ENCODE measurements around the gene RABGEF1. TPM values are rescaled to one million over a fixed set of nuclear protein-coding genes. Genes with fewer than 3 reads are reported as not detected.
"Not testable (repeated sequence)": the region's sequence is repeated elsewhere in the genome, so short reads cannot be mapped to it uniquely, and the experiment has no call there.

Gene RABGEF1
- total RNA-seq, 1 donor from 2014 or later, result 36.5 TPM

DNA sequence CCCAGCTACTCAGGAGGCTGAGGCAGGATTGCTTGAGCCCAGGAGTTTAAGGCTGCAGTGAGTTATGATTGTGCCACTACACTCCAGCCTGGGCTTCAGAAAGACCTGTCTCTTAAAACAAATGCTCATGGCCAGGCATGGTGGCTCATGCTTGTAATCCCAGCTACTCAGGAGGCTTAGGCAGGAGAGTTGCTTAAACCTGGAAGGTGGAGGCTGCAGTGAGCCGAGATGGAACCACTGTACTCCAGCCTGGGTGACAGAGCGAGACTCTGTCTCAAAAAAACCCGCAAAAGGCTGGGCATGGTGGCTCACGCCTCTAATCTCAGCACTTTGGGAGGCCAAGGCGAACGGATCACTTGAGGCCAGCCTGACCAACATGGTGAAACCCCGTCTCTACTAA, 77.4 kb downstream of the RABGEF1 start:
- H3K79me2 ChIP-seq (ENCODE audit: low read depth); H3F3A ChIP-seq (ENCODE audit: low read depth); H3K27ac ChIP-seq; H3K4me1 Mint-ChIP-seq; H3K4me3 ChIP-seq; H3K9ac ChIP-seq; H3K27ac Mint-ChIP-seq; H3K9me3 Mint-ChIP-seq; H3K4me2 ChIP-seq; H3K36me3 ChIP-seq; H3K27me3 Mint-ChIP-seq (ENCODE audit: insufficient read depth, low read depth); H3K4me3 Mint-ChIP-seq; DNase-seq (ENCODE audit: low spot score); H3K9me3 ChIP-seq (ENCODE audit: low read depth); H2AFZ ChIP-seq (replicated peaks); H3K27me3 ChIP-seq; H3K4me1 ChIP-seq; H3K36me3 Mint-ChIP-seq; H4K20me1 ChIP-seq (ENCODE audit: low read depth): not testable (repeated sequence)

DNA sequence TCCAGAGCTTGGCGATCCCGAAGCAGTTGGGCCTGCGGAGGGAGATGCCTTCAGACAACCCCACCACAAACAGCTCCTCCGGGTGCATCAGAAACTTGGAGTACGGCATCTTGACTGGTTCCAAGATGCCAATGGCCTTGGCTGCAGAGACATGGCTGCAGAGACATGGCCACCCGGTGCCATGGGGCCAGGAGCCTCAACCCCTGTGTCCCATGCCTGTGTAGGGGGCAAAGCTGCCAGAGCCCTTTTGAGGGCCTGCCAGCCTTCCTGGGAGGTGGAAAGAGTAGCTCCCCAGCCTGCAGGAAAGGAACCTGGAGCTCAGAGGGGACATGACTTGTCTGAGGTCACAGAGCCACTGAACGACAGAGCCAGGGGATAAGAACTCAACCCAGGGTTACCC, 83.5 kb downstream of the RABGEF1 start:
- H3K36me3 ChIP-seq, result no peaks in the 10 kb centered on the region
- TF ChIP-seq, protein P1, sequence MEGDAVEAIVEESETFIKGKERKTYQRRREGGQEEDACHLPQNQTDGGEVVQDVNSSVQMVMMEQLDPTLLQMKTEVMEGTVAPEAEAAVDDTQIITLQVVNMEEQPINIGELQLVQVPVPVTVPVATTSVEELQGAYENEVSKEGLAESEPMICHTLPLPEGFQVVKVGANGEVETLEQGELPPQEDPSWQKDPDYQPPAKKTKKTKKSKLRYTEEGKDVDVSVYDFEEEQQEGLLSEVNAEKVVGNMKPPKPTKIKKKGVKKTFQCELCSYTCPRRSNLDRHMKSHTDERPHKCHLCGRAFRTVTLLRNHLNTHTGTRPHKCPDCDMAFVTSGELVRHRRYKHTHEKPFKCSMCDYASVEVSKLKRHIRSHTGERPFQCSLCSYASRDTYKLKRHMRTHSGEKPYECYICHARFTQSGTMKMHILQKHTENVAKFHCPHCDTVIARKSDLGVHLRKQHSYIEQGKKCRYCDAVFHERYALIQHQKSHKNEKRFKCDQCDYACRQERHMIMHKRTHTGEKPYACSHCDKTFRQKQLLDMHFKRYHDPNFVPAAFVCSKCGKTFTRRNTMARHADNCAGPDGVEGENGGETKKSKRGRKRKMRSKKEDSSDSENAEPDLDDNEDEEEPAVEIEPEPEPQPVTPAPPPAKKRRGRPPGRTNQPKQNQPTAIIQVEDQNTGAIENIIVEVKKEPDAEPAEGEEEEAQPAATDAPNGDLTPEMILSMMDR (IDR thresholded peaks at IDR 0.05), result no peak
- TF ChIP-seq EZH2phosphoT487 (IDR thresholded peaks at IDR 0.05), result no peak
- TF ChIP-seq EZH2 (IDR thresholded peaks at IDR 0.05), result no peak
- no peak for DNase-seq (ENCODE audit: low spot score)
- no peaks in the 10 kb centered on the region for H3K9me3 ChIP-seq (ENCODE audit: low read depth)
- peaks cover 4% of the 10 kb centered on the region for H3K9me3 Mint-ChIP-seq
- no peaks in the 10 kb centered on the region for H3K36me3 Mint-ChIP-seq
- H3K4me3 ChIP-seq, result no peak overlapping the region
- no peak overlapping the region for H3K4me3 Mint-ChIP-seq
- no peak overlapping the region for H3K9ac ChIP-seq
- H3K79me2 ChIP-seq (ENCODE audit: low read depth), result no peaks in the 10 kb centered on the region
- no peaks in the 10 kb centered on the region for H3K4me1 ChIP-seq
- no peak overlapping the region for H3K27ac ChIP-seq
- no peak overlapping the region for H2AFZ ChIP-seq (replicated peaks)
- no peak overlapping the region for H3K27ac Mint-ChIP-seq
- no peaks in the 10 kb centered on the region for H4K20me1 ChIP-seq (ENCODE audit: low read depth)
- no peaks in the 10 kb centered on the region for H3F3A ChIP-seq (ENCODE audit: low read depth)
- H3K27me3 Mint-ChIP-seq (ENCODE audit: insufficient read depth, low read depth), result peaks cover 5% of the 10 kb centered on the region
- no peaks in the 10 kb centered on the region for H3K4me1 Mint-ChIP-seq
- no peak overlapping the region for H3K4me2 ChIP-seq
- no peaks in the 10 kb centered on the region for H3K27me3 ChIP-seq

DNA sequence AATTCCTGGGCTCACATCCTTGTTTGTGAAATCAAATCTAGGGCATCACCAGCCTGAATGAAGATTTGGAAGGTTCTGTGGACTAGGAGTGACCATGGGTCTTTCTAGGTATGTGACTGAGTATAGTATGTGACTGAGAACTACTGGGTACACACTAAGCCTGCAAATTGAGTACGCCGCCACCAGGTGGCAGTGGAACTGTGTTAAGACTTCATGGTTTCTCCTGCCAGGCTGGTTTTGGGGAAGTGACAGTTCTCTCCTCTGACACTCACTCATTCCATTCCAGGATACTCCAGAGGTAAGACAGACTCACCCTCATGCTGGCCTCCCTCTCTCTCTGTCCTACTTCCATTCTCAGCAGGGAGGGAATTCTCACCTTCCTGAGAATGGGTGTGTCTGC, 85.0 kb downstream of the RABGEF1 start:
- not testable (repeated sequence) for H3K27ac ChIP-seq; H3K4me1 Mint-ChIP-seq; H3K36me3 Mint-ChIP-seq; H3K27me3 ChIP-seq; H3K4me1 ChIP-seq; H3K36me3 ChIP-seq; H3K27me3 Mint-ChIP-seq (ENCODE audit: insufficient read depth, low read depth); H3K9me3 Mint-ChIP-seq; H3K4me3 Mint-ChIP-seq; H3K27ac Mint-ChIP-seq; H3K9ac ChIP-seq; H3K79me2 ChIP-seq (ENCODE audit: low read depth); H2AFZ ChIP-seq (replicated peaks); H3K9me3 ChIP-seq (ENCODE audit: low read depth); H3F3A ChIP-seq (ENCODE audit: low read depth); H4K20me1 ChIP-seq (ENCODE audit: low read depth); H3K4me3 ChIP-seq; H3K4me2 ChIP-seq
- peak; percentile 56 for DNase-seq (ENCODE audit: low spot score)
- TF ChIP-seq, protein P1 (IDR thresholded peaks at IDR 0.05), result peak; percentile 60

DNA sequence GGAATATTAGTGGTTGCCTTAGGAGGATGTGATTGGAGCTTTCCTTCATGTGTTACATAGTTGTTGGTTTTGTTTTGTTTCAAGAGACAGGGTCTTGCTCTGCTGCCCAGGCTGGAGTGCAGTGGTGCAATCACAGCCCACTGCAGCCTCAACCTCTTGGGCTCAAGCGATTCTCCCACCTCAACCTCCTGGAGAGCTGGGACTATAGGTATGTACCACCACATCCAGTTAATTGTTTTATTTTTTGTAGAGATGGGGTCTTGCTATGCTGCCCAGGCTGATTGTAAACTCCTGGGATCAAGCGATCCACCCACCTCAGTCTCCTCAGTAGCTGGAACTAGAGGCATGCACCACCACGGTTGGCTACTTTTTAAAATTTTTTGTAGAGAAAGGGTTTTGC, 86.1 kb downstream of the RABGEF1 start:
- Mint-ChIP-seq H3K4me3 (no peak overlapping the region), H3K36me3 (no peaks in the 10 kb centered on the region), H3K4me1 (no peaks in the 10 kb centered on the region), H3K27ac (no peak overlapping the region), H3K9me3 (peaks cover 4% of the 10 kb centered on the region), H3K27me3 (ENCODE audit: insufficient read depth, low read depth) (peaks cover 8% of the 10 kb centered on the region)
- no peak overlapping the region for H2AFZ ChIP-seq (replicated peaks)
- no peak for DNase-seq (ENCODE audit: low spot score)
- H3K27ac ChIP-seq, result no peak overlapping the region
- no peaks in the 10 kb centered on the region for H4K20me1 ChIP-seq (ENCODE audit: low read depth)
- no peak overlapping the region for H3K9ac ChIP-seq
- H3F3A ChIP-seq (ENCODE audit: low read depth), result no peaks in the 10 kb centered on the region
- H3K9me3 ChIP-seq (ENCODE audit: low read depth), result no peaks in the 10 kb centered on the region
- H3K79me2 ChIP-seq (ENCODE audit: low read depth), result no peaks in the 10 kb centered on the region
- no peak overlapping the region for H3K4me3 ChIP-seq
- H3K36me3 ChIP-seq, result no peaks in the 10 kb centered on the region
- no peaks in the 10 kb centered on the region for H3K27me3 ChIP-seq
- no peak overlapping the region for H3K4me2 ChIP-seq
- TF ChIP-seq EZH2phosphoT487 (IDR thresholded peaks at IDR 0.05) (no peak), EZH2 (IDR thresholded peaks at IDR 0.05) (no peak)
- TF ChIP-seq, protein P1 (IDR thresholded peaks at IDR 0.05), result no peak
- no peaks in the 10 kb centered on the region for H3K4me1 ChIP-seq

DNA sequence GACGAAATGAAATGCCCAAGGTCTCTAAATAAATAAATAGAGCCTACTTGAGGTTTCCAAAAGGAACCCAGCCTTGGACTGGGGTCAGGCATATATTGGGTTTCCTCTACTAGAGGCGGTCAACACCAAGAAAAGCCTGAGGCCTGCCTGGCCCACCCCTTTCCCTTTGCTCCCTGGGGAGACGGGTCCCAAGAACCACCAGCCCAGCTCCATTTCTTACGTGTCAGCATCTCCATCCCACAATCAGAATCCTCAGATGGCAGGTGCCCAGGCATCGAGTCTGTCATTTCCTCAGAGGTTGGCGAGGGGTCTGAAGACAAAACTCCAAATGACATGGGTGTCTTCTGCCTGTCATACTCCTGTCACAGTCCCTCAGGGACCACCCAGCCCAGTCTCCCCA, 90.4 kb downstream of the RABGEF1 start:
- not testable (repeated sequence) for H3K27ac ChIP-seq; H3F3A ChIP-seq (ENCODE audit: low read depth); H3K9me3 ChIP-seq (ENCODE audit: low read depth); H3K4me3 ChIP-seq; H3K79me2 ChIP-seq (ENCODE audit: low read depth); H3K36me3 Mint-ChIP-seq; H3K27ac Mint-ChIP-seq; H3K9me3 Mint-ChIP-seq; DNase-seq (ENCODE audit: low spot score); H3K27me3 Mint-ChIP-seq (ENCODE audit: insufficient read depth, low read depth); H3K4me1 Mint-ChIP-seq; H3K27me3 ChIP-seq; H3K36me3 ChIP-seq; H3K4me3 Mint-ChIP-seq; H3K4me2 ChIP-seq; H3K4me1 ChIP-seq; H2AFZ ChIP-seq (replicated peaks); H4K20me1 ChIP-seq (ENCODE audit: low read depth); H3K9ac ChIP-seq

All from neural progenitor cell (in vitro differentiated cells).